ENCODE measurements around the gene NOX4.
"Not testable (repeated sequence)": the region's sequence is repeated elsewhere in the genome, so short reads cannot be mapped to it uniquely, and the experiment has no call there.

The NOX4 gene

GRCh38 chr11:89421718-89422117 is 69.5 kb downstream of the NOX4 start:
- no peak for DNase-seq (ENCODE audit: low read depth in 1 of 2, low spot score in 1 of 2)
- Histone ChIP-seq H3K4me3 (replicated peaks; ENCODE audit: insufficient read depth, low read length) (no peak overlapping the region), H3K27me3 (ENCODE audit: insufficient read depth, poor library complexity, severe bottlenecking) (no peaks in the 10 kb centered on the region), H3K27ac (replicated peaks) (no peak overlapping the region)
- TF ChIP-seq POLR2AphosphoS5 (IDR thresholded peaks at IDR 0.05; ENCODE audit: low read depth) (no peak), GABPA (IDR thresholded peaks at IDR 0.05; ENCODE audit: low read depth) (no peak), SPI1 (IDR thresholded peaks at IDR 0.05; ENCODE audit: borderline replicate concordance, low read depth) (no peak), REST (IDR thresholded peaks at IDR 0.05; ENCODE audit: insufficient replicate concordance, low read depth) (no peak), CTCF (IDR thresholded peaks at IDR 0.05; ENCODE audit: insufficient read depth, low read length) (no peak)

- no peak for DNase-seq (ENCODE audit: low read depth in 1 of 2, low spot score in 1 of 2)
- H3K27ac ChIP-seq (replicated peaks) = no peak overlapping the region
- TF ChIP-seq SPI1 (IDR thresholded peaks at IDR 0.05; ENCODE audit: borderline replicate concordance, low read depth) (no peak), CTCF (IDR thresholded peaks at IDR 0.05; ENCODE audit: insufficient read depth, low read length) (no peak), POLR2AphosphoS5 (IDR thresholded peaks at IDR 0.05; ENCODE audit: low read depth) (no peak), REST (IDR thresholded peaks at IDR 0.05; ENCODE audit: insufficient replicate concordance, low read depth) (no peak), GABPA (IDR thresholded peaks at IDR 0.05; ENCODE audit: low read depth) (no peak)
- no peak overlapping the region for H3K4me3 ChIP-seq (replicated peaks; ENCODE audit: insufficient read depth, low read length)
- H3K27me3 ChIP-seq (ENCODE audit: insufficient read depth, poor library complexity, severe bottlenecking) = no peaks in the 10 kb centered on the region
Measured at GRCh38 chr11:89420981-89421380, 70.2 kb downstream of the NOX4 start.

GRCh38 chr11:89416961-89417360 is 74.2 kb downstream of the NOX4 start:
- Histone ChIP-seq H3K27me3 (ENCODE audit: insufficient read depth, poor library complexity, severe bottlenecking) (no peaks in the 10 kb centered on the region), H3K4me3 (replicated peaks; ENCODE audit: insufficient read depth, low read length) (no peak overlapping the region), H3K27ac (replicated peaks) (no peak overlapping the region)
- no peak for DNase-seq (ENCODE audit: low read depth in 1 of 2, low spot score in 1 of 2)
- TF ChIP-seq CTCF (IDR thresholded peaks at IDR 0.05; ENCODE audit: insufficient read depth, low read length) = no peak
- no peak for TF ChIP-seq POLR2AphosphoS5 (IDR thresholded peaks at IDR 0.05; ENCODE audit: low read depth)
- TF ChIP-seq REST (IDR thresholded peaks at IDR 0.05; ENCODE audit: insufficient replicate concordance, low read depth) = no peak

- H3K4me3 ChIP-seq (replicated peaks; ENCODE audit: insufficient read depth, low read length); DNase-seq (ENCODE audit: low read depth in 1 of 2, low spot score in 1 of 2); H3K27ac ChIP-seq (replicated peaks); H3K27me3 ChIP-seq (ENCODE audit: insufficient read depth, poor library complexity, severe bottlenecking): not testable (repeated sequence)
Measured at GRCh38 chr11:89411112-89411511, 80.1 kb downstream of the NOX4 start.

- DNase-seq (ENCODE audit: low read depth in 1 of 2, low spot score in 1 of 2); H3K27me3 ChIP-seq (ENCODE audit: insufficient read depth, poor library complexity, severe bottlenecking); H3K27ac ChIP-seq (replicated peaks); H3K4me3 ChIP-seq (replicated peaks; ENCODE audit: insufficient read depth, low read length): not testable (repeated sequence)
Measured at GRCh38 chr11:89410666-89411065, 80.5 kb downstream of the NOX4 start.

GRCh38 chr11:89408441-89408840 is 82.7 kb downstream of the NOX4 start:
- not testable (repeated sequence) for H3K27me3 ChIP-seq (ENCODE audit: insufficient read depth, poor library complexity, severe bottlenecking); H3K4me3 ChIP-seq (replicated peaks; ENCODE audit: insufficient read depth, low read length); DNase-seq (ENCODE audit: low read depth in 1 of 2, low spot score in 1 of 2); H3K27ac ChIP-seq (replicated peaks)

All from HL-60 (cell line).